ENCODE results near the gene CENPX. TPM values are rescaled to one million over a fixed set of nuclear protein-coding genes. Genes with fewer than 3 reads are reported as not detected.

CENPX gene
- total RNA-seq, 1 donor from 2014 or later: 43.8 TPM

DNA sequence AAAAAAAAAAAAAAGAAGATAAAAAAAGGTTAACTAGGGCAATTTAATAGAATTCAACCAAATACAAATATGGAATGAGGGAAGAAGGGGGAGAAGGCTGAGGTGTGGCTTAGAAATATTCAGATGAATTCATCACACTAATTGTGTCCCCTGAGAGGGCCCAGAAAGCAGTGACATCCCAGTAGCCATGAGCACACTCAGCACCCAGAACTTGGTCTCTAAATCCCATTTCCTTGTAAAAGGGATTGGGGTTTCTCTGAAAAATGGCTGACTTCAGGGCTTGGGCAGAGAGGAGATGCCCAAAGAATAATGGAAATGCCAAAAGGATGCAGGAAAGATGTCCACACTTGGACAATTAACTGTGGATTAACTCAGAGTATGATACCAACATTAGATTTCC is 49.2 kb downstream of the CENPX start:
- Histone ChIP-seq H3K4me3 (no peak overlapping the region), H3K36me3 (no peaks in the 10 kb centered on the region), H3K27ac (no peak overlapping the region), H3K27me3 (ENCODE audit: low read depth) (no peaks in the 10 kb centered on the region), H3K9me3 (no peaks in the 10 kb centered on the region), H3K4me1 (peaks cover 20% of the 10 kb centered on the region)
- intact Hi-C loops (cut with DNase I): no loop called here
- TF ChIP-seq, protein P1, sequence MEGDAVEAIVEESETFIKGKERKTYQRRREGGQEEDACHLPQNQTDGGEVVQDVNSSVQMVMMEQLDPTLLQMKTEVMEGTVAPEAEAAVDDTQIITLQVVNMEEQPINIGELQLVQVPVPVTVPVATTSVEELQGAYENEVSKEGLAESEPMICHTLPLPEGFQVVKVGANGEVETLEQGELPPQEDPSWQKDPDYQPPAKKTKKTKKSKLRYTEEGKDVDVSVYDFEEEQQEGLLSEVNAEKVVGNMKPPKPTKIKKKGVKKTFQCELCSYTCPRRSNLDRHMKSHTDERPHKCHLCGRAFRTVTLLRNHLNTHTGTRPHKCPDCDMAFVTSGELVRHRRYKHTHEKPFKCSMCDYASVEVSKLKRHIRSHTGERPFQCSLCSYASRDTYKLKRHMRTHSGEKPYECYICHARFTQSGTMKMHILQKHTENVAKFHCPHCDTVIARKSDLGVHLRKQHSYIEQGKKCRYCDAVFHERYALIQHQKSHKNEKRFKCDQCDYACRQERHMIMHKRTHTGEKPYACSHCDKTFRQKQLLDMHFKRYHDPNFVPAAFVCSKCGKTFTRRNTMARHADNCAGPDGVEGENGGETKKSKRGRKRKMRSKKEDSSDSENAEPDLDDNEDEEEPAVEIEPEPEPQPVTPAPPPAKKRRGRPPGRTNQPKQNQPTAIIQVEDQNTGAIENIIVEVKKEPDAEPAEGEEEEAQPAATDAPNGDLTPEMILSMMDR (IDR thresholded peaks at IDR 0.05): no peak
- DNase-seq: no peak
- no peak for ATAC-seq

DNA sequence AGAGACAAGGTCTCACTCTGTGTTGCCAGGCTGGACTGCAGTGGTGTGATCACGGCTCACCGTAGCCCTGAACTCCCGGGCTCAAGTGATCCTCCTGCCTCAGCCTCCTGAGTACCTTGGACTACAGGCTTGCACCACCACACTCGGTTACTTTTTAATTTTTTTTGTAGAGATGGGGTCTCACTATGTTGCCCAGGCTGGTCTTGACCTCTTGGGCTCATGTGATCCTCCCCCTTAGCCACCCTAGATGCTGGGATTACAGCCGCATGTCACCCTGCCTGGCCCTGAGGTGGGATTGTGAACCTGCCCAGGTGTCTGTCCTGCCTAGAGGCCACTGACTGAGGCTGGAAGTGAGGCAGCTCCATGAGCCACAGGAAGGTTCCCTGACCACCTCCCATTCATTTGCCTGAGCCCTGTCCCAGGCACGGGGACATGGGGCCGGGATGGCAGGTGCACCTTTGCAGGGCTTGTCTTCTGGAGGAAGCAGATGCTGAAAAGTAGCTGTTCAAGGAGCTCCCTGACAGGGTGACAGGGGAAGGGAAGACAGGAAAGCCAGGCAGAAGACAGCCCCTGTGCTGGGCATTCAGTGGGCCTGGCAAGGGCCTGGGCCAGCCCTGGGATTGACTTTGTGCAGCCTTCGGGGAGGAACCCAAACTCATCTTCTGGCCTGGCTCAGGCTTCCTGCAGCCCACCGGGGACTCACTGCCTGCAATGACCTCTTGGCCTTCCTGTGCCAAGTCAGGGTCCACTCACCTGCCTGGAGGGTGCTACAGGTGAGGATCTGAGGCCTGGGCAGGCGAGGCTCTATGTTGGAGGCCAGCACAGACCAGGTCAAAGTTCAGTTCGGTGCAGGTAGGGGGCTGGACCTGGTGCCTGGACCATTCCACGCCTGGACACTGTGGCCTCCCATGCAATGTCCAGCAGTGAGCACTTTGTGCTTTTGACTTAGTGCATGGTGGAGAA is 53.5 kb downstream of the CENPX start:
- intact Hi-C loops (cut with DNase I): no loop called here

More for the DNA sequence above, 53.5 kb downstream of the CENPX start:
- TF ChIP-seq, protein P1 (IDR thresholded peaks at IDR 0.05): no peak
- DNase-seq: no peak
- no peak for ATAC-seq
- Histone ChIP-seq H3K27me3 (ENCODE audit: low read depth) (peaks cover 4% of the 10 kb centered on the region), H3K36me3 (no peaks in the 10 kb centered on the region), H3K4me1 (peaks cover 35% of the 10 kb centered on the region), H3K27ac (no peak overlapping the region), H3K4me3 (no peak overlapping the region), H3K9me3 (no peaks in the 10 kb centered on the region)

Other genes starting within 250 kb of the CENPX start
- not detected for gene GCGR, start 218.7 kb downstream of the CENPX start, total RNA-seq
- 69.2 TPM for gene MCRIP1, start 189.6 kb downstream of the CENPX start, total RNA-seq
- not detected for gene PPP1R27, start 187.8 kb downstream of the CENPX start, total RNA-seq
- gene P4HB, start 162.3 kb downstream of the CENPX start, total RNA-seq: 432 TPM
- 331 TPM for gene ARHGDIA, start 151.5 kb downstream of the CENPX start, total RNA-seq
- gene ALYREF, start 131.3 kb downstream of the CENPX start, total RNA-seq: 42.7 TPM
- 81.9 TPM for gene ANAPC11, start 131.2 kb downstream of the CENPX start, total RNA-seq
- gene NPB, start 120.6 kb downstream of the CENPX start, total RNA-seq: 0.71 TPM
- 39.7 TPM for gene PCYT2, start 111.5 kb downstream of the CENPX start, total RNA-seq
- 32.8 TPM for gene SIRT7, start 104.7 kb downstream of the CENPX start, total RNA-seq
- gene MAFG, start 95.1 kb downstream of the CENPX start, total RNA-seq: 30.7 TPM
- gene PYCR1, start 85.6 kb downstream of the CENPX start, total RNA-seq: 23.0 TPM
- gene MYADML2, start 75.6 kb downstream of the CENPX start, total RNA-seq: not detected
- 4.4 TPM for gene NOTUM, start 61.7 kb downstream of the CENPX start, total RNA-seq
- gene ASPSCR1, start 45.2 kb downstream of the CENPX start, total RNA-seq: 45.3 TPM
- 17.3 TPM for gene LRRC45, start 427 bp upstream of the CENPX start, total RNA-seq
- 2.8 TPM for gene RAC3, start 8.8 kb upstream of the CENPX start, total RNA-seq
- 133 TPM for gene DCXR, start 14.8 kb upstream of the CENPX start, total RNA-seq
- gene RFNG, start 28.9 kb upstream of the CENPX start, total RNA-seq: 35.1 TPM
- 71.5 TPM for gene GPS1, start 29.0 kb upstream of the CENPX start, total RNA-seq
- gene DUS1L, start 42.9 kb upstream of the CENPX start, total RNA-seq: 85.1 TPM
- gene FASN, start 75.4 kb upstream of the CENPX start, total RNA-seq: 302 TPM
- 63.4 TPM for gene CCDC57, start 190.0 kb upstream of the CENPX start, total RNA-seq
- gene SLC16A3, start 206.2 kb upstream of the CENPX start, total RNA-seq: 81.9 TPM

Measured in lower lobe of right lung (tissue), 2 donors.